ENCODE results near the gene GNAS-AS1. TPM values are rescaled to one million over a fixed set of nuclear protein-coding genes. Genes with fewer than 3 reads are reported as not detected.

Gene GNAS-AS1
- total RNA-seq, 1 donor from 2014 or later: 0.25 TPM

DNA sequence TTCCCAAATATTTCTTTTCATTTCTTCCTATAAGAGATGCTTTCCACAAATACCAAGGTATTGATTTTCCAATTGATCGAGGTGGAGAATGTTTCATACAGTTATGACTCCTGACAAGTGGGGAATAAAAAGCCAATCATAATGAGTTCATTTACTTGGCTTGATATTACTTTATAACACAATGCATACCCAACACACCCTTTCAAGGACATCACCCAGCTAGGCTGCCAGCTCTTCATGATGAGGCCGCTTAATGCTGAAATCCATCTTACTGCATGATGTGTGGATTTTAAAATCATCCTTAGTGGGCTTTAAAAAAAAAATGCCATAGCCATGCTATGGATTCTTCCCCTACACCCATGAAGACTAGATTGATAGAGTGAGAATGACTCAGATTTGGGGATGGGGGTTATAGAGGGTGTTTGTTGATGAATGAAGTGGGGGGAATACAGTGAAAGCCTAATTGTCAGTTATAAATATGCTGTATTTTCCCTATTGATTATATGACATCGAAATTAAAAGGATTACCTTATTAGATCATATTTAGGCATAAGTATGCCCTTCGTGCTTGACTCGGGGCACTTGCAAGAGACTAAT lies 75.9 kb downstream of the GNAS-AS1 start:
- no peak for DNase-seq
- TF ChIP-seq, protein P1, sequence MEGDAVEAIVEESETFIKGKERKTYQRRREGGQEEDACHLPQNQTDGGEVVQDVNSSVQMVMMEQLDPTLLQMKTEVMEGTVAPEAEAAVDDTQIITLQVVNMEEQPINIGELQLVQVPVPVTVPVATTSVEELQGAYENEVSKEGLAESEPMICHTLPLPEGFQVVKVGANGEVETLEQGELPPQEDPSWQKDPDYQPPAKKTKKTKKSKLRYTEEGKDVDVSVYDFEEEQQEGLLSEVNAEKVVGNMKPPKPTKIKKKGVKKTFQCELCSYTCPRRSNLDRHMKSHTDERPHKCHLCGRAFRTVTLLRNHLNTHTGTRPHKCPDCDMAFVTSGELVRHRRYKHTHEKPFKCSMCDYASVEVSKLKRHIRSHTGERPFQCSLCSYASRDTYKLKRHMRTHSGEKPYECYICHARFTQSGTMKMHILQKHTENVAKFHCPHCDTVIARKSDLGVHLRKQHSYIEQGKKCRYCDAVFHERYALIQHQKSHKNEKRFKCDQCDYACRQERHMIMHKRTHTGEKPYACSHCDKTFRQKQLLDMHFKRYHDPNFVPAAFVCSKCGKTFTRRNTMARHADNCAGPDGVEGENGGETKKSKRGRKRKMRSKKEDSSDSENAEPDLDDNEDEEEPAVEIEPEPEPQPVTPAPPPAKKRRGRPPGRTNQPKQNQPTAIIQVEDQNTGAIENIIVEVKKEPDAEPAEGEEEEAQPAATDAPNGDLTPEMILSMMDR (IDR thresholded peaks at IDR 0.05; ENCODE audit: borderline replicate concordance): no peak
- H3K9me3 ChIP-seq (replicated peaks): no peaks in the 10 kb centered on the region
- H3K4me1 ChIP-seq: no peaks in the 10 kb centered on the region
- H3K4me3 ChIP-seq: no peak overlapping the region
- H3K27ac ChIP-seq (replicated peaks): no peak overlapping the region
- H3K36me3 ChIP-seq: no peaks in the 10 kb centered on the region
- H3K27me3 ChIP-seq (ENCODE audit: low read depth): peaks cover 88% of the 10 kb centered on the region
- intact Hi-C loops (cut with micrococcal nuclease): no loop called here

DNA sequence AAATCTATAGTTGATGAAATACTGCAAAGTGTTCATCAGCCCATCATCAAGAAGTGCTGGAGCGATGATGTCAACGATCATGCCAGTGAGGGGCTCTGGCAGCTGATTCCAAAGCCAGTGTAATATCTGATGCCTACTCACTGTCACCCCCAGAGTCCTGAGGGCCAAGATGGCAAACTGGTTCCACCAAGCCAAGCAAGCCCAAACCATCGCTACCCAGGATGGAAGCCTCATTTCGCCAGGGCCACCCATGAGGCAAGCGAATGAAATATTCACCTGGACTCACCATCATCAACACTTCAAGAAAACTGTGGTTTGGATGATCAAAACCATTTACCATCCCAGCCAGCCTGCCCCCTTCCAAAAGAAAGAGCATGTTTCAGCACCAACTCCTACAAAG lies 76.5 kb downstream of the GNAS-AS1 start:
- Histone ChIP-seq H3K27ac (replicated peaks) (no peak overlapping the region), H3K9me3 (replicated peaks) (no peaks in the 10 kb centered on the region), H3K36me3 (no peaks in the 10 kb centered on the region), H3K27me3 (ENCODE audit: low read depth) (peaks cover 85% of the 10 kb centered on the region), H3K4me1 (no peaks in the 10 kb centered on the region), H3K4me3 (no peak overlapping the region)
- DNase-seq: no peak
- intact Hi-C loops (cut with micrococcal nuclease): no loop called here
- TF ChIP-seq, protein P1 (IDR thresholded peaks at IDR 0.05; ENCODE audit: borderline replicate concordance): no peak

DNA sequence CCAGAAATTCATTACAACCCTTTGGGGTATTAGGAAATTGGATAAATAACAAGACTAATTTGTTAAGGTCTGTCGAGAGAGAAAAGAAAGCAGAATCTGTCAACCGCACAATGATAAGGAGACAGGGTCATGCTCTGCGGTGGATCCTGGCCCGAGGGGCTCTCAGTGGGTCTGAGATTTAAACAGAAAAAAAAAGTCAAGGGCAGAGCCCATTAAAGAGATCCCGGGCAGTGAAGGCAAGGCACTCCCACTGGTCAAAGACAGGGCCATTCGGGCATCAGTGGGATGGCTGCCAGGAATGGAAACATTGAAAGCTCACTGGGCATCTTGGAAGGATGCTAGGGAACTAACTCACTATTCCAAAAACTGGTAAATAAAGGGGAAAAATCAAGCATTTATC lies 77.9 kb downstream of the GNAS-AS1 start:
- H3K4me3 ChIP-seq: no peak overlapping the region
- H3K4me1 ChIP-seq: no peaks in the 10 kb centered on the region
- no peaks in the 10 kb centered on the region for H3K9me3 ChIP-seq (replicated peaks)
- H3K27ac ChIP-seq (replicated peaks): no peak overlapping the region
- peaks cover 91% of the 10 kb centered on the region for H3K27me3 ChIP-seq (ENCODE audit: low read depth)
- no peak for DNase-seq
- TF ChIP-seq, protein P1 (IDR thresholded peaks at IDR 0.05; ENCODE audit: borderline replicate concordance): no peak
- H3K36me3 ChIP-seq: no peaks in the 10 kb centered on the region
- intact Hi-C loops (cut with micrococcal nuclease): no loop called here

Small RNAs within 50 kb of the gene (microRNA-seq; reads per million reads assigned to microRNA genes)
- gene MIR298: not detected

Other genes with a start within 250 kb of the GNAS-AS1 start
- 28.0 TPM for gene STX16, start 199.6 kb downstream of the GNAS-AS1 start, total RNA-seq
- gene NPEPL1, start 158.1 kb downstream of the GNAS-AS1 start, total RNA-seq: 33.6 TPM
- gene GNAS, start 1.8 kb upstream of the GNAS-AS1 start, total RNA-seq: 1,444 TPM
- gene NELFCD, start 130.4 kb upstream of the GNAS-AS1 start, total RNA-seq: 30.4 TPM
- gene CTSZ, start 156.4 kb upstream of the GNAS-AS1 start, total RNA-seq: 131 TPM
- 0.30 TPM for gene TUBB1, start 168.5 kb upstream of the GNAS-AS1 start, total RNA-seq
- 134 TPM for gene ATP5F1E, start 181.4 kb upstream of the GNAS-AS1 start, total RNA-seq
- gene PRELID3B, start 191.9 kb upstream of the GNAS-AS1 start, total RNA-seq: 46.6 TPM

Measured in left ventricle myocardium inferior (tissue), 1 donor.